ENCODE measurements around the gene GSN. TPM values are rescaled to one million over a fixed set of nuclear protein-coding genes. Genes with fewer than 3 reads are reported as not detected.

Gene GSN
- total RNA-seq, 2 experiments from 2014 or later, result 2.6 to 2.7 TPM

GRCh38 chr9:121220996-121221663 is 46.8 kb upstream of the GSN start:
- no peak overlapping the region for H3K27ac ChIP-seq (ENCODE audit: low read depth in 1 of 2, low read length in 2 of 2)
- no peaks in the 10 kb centered on the region for H3K36me3 ChIP-seq (ENCODE audit: insufficient read depth, low read length)
- Mint-ChIP-seq H3K4me1 (ENCODE audit: low read depth) (no peaks in the 10 kb centered on the region), H3K9me3 (no peaks in the 10 kb centered on the region), H3K27ac (no peak overlapping the region), H3K36me3 (ENCODE audit: low read depth) (no peaks in the 10 kb centered on the region), H3K27me3 (no peaks in the 10 kb centered on the region), H3K4me3 (no peak overlapping the region)
- ATAC-seq (ENCODE audit: poor library complexity) (no peak), DNase-seq (peak in 2 of 14 experiments; percentile 32 to 35)
- CTCF ChIA-PET, result no interaction called here
- no peaks in the 10 kb centered on the region for H3K27me3 ChIP-seq (ENCODE audit: control insufficient read depth in 1 of 2, insufficient read depth in 2 of 2, low read length in 2 of 2)
- POLR2A ChIA-PET, result no interaction called here
- H3K4me1 ChIP-seq (ENCODE audit: insufficient read depth, low read length), result no peaks in the 10 kb centered on the region
- no peak overlapping the region for H3K4me3 ChIP-seq (ENCODE audit: low read length)
- TF ChIP-seq CTCF (IDR thresholded peaks at IDR 0.05), result no peak
- intact Hi-C loops (cut with DNase I, micrococcal nuclease), result no loop called here
- H3K9me3 ChIP-seq (ENCODE audit: control insufficient read depth in 1 of 2, insufficient read depth in 1 of 2, low read length in 2 of 2), result no peaks in the 10 kb centered on the region

DNA sequence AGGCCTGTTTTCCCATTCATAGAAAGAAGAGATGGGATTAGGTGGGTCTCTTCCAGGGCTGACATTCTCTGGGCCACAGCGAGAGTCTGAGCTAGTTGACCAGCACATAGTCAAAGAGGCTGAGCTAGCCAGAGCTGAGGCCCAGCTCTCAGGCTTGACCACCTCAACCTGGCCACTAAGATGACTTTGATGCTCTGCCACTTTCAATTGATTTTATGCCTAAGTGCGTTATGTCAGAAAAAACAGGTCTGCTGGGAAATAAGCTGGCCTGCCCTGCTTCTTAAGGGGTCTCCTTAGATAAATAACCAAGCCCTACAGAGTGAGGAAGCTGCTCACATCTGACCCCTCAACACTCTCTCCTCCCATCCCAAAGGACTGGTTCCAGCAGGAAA is 46.3 kb upstream of the GSN start:
- CTCF ChIA-PET, result no interaction called here
- no peak for TF ChIP-seq CTCF (IDR thresholded peaks at IDR 0.05)
- H3K4me3 ChIP-seq (ENCODE audit: low read length), result no peak overlapping the region
- POLR2A ChIA-PET, result no interaction called here
- no peaks in the 10 kb centered on the region for H3K27me3 ChIP-seq (ENCODE audit: control insufficient read depth in 1 of 2, insufficient read depth in 2 of 2, low read length in 2 of 2)
- no peak for ATAC-seq (ENCODE audit: poor library complexity)
- intact Hi-C loops (cut with DNase I, micrococcal nuclease), result no loop called here
- H3K36me3 ChIP-seq (ENCODE audit: insufficient read depth, low read length), result no peaks in the 10 kb centered on the region
- no peak for DNase-seq
- H3K27me3 Mint-ChIP-seq, result no peaks in the 10 kb centered on the region
- H3K4me1 ChIP-seq (ENCODE audit: insufficient read depth, low read length), result no peaks in the 10 kb centered on the region
- no peaks in the 10 kb centered on the region for H3K9me3 ChIP-seq (ENCODE audit: control insufficient read depth in 1 of 2, insufficient read depth in 1 of 2, low read length in 2 of 2)
- no peaks in the 10 kb centered on the region for H3K9me3 Mint-ChIP-seq
- H3K4me1 Mint-ChIP-seq (ENCODE audit: low read depth), result no peaks in the 10 kb centered on the region
- no peak overlapping the region for H3K4me3 Mint-ChIP-seq
- H3K36me3 Mint-ChIP-seq (ENCODE audit: low read depth), result no peaks in the 10 kb centered on the region
- H3K27ac ChIP-seq (ENCODE audit: low read depth in 1 of 2, low read length in 2 of 2), result no peak overlapping the region
- H3K27ac Mint-ChIP-seq, result no peak overlapping the region

DNA sequence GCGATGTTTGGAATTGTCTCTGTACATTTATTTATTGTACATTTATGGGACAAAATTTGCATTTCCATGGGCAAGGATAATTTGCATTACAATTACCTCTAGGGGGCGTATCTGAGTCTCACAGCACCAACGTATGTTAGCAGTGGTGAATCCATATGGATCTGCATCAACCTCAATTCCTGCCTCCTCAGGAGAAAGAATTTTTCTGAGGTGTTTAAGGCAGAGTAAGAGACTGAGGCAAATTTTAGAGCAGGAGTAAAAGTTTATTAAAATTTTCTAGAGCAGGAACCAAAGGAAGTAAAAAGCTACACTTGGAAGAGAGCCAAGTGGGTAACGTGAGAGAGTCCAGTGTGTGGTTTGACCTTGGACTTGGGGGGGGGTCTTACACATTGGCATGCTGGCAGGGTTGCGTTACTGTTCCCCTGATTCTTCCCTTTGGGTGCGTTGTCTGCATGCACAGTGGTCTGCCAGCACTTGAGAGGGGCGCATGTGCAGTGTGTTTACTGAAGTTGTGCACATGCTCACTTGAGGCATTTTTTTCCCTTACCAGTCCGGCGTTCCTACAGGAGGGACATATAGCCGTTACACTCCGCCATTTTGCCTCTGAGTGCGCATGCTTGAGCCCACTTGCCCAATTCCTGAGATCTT is 45.3 kb upstream of the GSN start:
- H3K27ac Mint-ChIP-seq, result no peak overlapping the region
- no peaks in the 10 kb centered on the region for H3K9me3 Mint-ChIP-seq
- DNase-seq, result peak in 2 of 14 experiments; percentile 25 to 34
- ChIA-PET POLR2A (no interaction called here), CTCF (no interaction called here)
- H3K36me3 Mint-ChIP-seq (ENCODE audit: low read depth), result no peaks in the 10 kb centered on the region
- H3K27ac ChIP-seq (ENCODE audit: low read depth in 1 of 2, low read length in 2 of 2), result no peak overlapping the region
- H3K36me3 ChIP-seq (ENCODE audit: insufficient read depth, low read length), result no peaks in the 10 kb centered on the region
- H3K27me3 ChIP-seq (ENCODE audit: control insufficient read depth in 1 of 2, insufficient read depth in 2 of 2, low read length in 2 of 2), result no peaks in the 10 kb centered on the region
- intact Hi-C loops (cut with DNase I, micrococcal nuclease), result no loop called here
- no peaks in the 10 kb centered on the region for H3K27me3 Mint-ChIP-seq
- peak; percentile 42 for TF ChIP-seq CTCF (IDR thresholded peaks at IDR 0.05)
- H3K4me3 ChIP-seq (ENCODE audit: low read length), result no peak overlapping the region
- no peak for ATAC-seq (ENCODE audit: poor library complexity)
- H3K4me3 Mint-ChIP-seq, result no peak overlapping the region
- no peaks in the 10 kb centered on the region for H3K9me3 ChIP-seq (ENCODE audit: control insufficient read depth in 1 of 2, insufficient read depth in 1 of 2, low read length in 2 of 2)
- no peaks in the 10 kb centered on the region for H3K4me1 Mint-ChIP-seq (ENCODE audit: low read depth)
- H3K4me1 ChIP-seq (ENCODE audit: insufficient read depth, low read length), result no peaks in the 10 kb centered on the region

All from CD4-positive, alpha-beta T cell (primary cell).